Activated CD4-positive, alpha-beta T cell treated with anti-CD3 and anti-CD28 coated beads, Interleukin-2, amount 10 ng/mL, durations not matched to agents 24 days and 14 days (primary cell): ENCODE measurements around the gene PITX3. TPM values are rescaled to one million over a fixed set of nuclear protein-coding genes. Genes with fewer than 3 reads are reported as not detected.
"Not testable (repeated sequence)": the region's sequence is repeated elsewhere in the genome, so short reads cannot be mapped to it uniquely, and the experiment has no call there.

Source experiments
- DNase-seq: peaks from one replicate; pipeline ENCODE4 v3.0.0; 2022
- H3K27ac Mint-ChIP-seq: one replicate; pipeline ENCODE4 v1.8.0; 2022; ENCODE audit warnings: mild to moderate bottlenecking, mixed read lengths
- H3K27me3 Mint-ChIP-seq: one replicate; pipeline ENCODE4 v1.8.0; 2022; ENCODE audit warnings: mixed read lengths
- H3K36me3 Mint-ChIP-seq: one replicate; pipeline ENCODE4 v1.8.0; 2022; ENCODE audit warnings: low read depth, mild to moderate bottlenecking, mixed read lengths
- H3K4me1 Mint-ChIP-seq: one replicate; pipeline ENCODE4 v1.8.0; 2021; ENCODE audit warnings: mixed read lengths
- H3K4me3 Mint-ChIP-seq: one replicate; pipeline ENCODE4 v1.8.0; 2022; ENCODE audit warnings: mild to moderate bottlenecking, moderate library complexity, mixed read lengths
- H3K9me3 Mint-ChIP-seq: one replicate; pipeline ENCODE4 v1.8.0; 2021; ENCODE audit warnings: mixed read lengths
- intact Hi-C: fragments of 100-400 bp; cut with micrococcal nuclease; formaldehyde crosslinking; loops from one replicate; pipeline ENCODE4 v1.15.1; 2023
- total RNA-seq: library from RNA; stranded (reverse); gene quantifications from 2 replicates; pipeline ENCODE4 v1.2.3, GENCODE V29; 2022

Gene PITX3
- total RNA-seq, 1 donor from 2014 or later = 0.86 TPM

DNA sequence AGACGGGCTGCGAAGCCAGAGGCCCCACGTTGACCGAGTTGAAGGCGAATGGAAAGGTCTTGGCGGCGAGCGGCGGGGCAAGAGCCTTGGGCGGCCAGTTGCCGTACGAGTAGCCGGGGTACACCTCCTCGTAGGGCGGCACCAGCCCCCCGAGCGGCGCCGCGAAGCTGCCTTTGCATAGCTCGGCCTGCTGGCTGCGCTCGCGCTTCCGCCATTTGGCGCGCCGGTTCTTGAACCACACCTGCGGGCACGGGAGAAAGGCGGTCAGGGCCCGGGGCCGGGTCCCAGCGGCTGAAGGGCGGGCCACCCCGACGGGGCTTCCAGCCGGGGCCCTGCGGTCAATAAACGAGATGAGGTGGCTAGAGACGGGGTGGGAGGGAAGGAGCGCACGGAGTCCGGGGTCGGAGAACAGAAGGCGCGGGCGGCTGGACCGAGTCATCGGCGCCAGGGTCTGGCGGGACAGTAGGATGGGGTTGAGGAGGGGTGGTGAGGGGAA, 10.4 kb downstream of the PITX3 start:
- intact Hi-C loops = loop anchor here (1.0 to 5.0 kb wide), 5 partner anchors 10 to 248 kb away; partner anchors contain the start of gene PITX3
- Mint-ChIP-seq H3K4me1 (peaks cover 16% of the 10 kb centered on the region), H3K4me3 (peak overlapping the region; percentile 81), H3K27ac (peak overlapping the region; percentile 27), H3K27me3 (peaks cover 64% of the 10 kb centered on the region), H3K36me3 (no peaks in the 10 kb centered on the region), H3K9me3 (no peaks in the 10 kb centered on the region)
- DNase-seq = peak; percentile 87

DNA sequence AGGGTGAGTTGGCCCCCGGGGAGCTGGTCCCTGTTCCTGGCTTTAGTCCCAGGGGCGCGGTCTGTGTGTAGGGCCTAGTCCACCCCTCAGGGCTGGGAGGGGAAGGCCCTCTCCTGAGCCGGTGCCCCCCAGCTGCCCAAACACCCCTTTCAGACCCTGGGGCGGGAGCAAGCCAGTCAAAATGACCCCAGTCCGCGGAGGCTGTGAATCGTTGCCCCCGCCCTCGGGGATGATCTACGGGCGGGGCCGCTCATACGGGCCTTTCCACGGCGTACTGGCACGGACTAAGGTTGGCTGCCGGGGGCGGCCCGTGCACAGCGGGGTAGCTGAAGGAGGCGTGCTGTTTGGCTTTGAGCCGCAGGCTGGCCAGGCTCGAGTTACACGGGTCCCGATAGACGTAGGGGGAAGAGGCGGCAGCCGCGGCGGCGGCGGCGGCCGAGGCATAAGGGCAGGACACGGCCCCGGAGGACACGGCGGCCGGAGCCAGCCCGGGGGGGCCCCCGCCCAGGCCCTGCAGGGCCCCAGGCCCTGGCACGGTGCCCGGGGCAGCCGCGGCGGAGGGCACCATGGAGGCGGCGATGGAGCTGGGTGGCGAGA, 10.9 kb downstream of the PITX3 start:
- H3K4me3 Mint-ChIP-seq = peak overlapping the region; percentile 81
- peak; percentile 77 for DNase-seq
- no peaks in the 10 kb centered on the region for H3K9me3 Mint-ChIP-seq
- H3K27ac Mint-ChIP-seq = no peak overlapping the region
- no peaks in the 10 kb centered on the region for H3K36me3 Mint-ChIP-seq
- intact Hi-C loops = loop anchor here (1.0 to 5.0 kb wide), 3 partner anchors 52 to 249 kb away; no protein-coding TSS in a partner anchor
- peaks cover 59% of the 10 kb centered on the region for H3K27me3 Mint-ChIP-seq
- peaks cover 20% of the 10 kb centered on the region for H3K4me1 Mint-ChIP-seq

DNA sequence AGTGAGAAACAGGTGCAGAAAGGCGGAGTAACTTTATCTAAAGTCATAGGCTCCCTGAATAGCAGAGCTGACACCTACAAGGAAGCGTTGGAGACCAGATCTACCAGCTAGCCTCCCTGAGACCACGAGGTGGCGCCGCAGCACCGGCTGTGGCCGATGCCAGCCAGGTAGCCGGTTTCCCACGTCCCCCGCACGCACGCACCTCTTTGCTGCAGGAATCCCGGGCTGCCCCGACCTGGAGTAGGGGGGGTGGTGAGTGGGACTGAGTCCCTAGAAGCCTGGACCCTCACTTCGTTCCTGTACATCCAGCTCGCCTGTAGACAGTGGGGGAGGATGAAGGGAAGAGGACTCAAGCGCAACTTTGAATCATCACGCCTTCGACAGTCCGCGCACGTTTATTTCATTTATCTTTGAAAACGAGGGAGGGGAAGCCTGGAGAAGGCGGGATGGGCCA, 11.5 kb downstream of the PITX3 start:
- H3K27ac Mint-ChIP-seq = peak overlapping the region; percentile 38
- no peaks in the 10 kb centered on the region for H3K9me3 Mint-ChIP-seq
- H3K4me1 Mint-ChIP-seq = peaks cover 20% of the 10 kb centered on the region
- DNase-seq = peak; percentile 96
- H3K4me3 Mint-ChIP-seq = peak overlapping the region; percentile 81
- H3K27me3 Mint-ChIP-seq = peaks cover 57% of the 10 kb centered on the region
- intact Hi-C loops = loop anchor here (1.0 to 5.0 kb wide), 9 partner anchors 15 to 352 kb away; partner anchors contain the start of gene GBF1
- H3K36me3 Mint-ChIP-seq = no peaks in the 10 kb centered on the region

DNA sequence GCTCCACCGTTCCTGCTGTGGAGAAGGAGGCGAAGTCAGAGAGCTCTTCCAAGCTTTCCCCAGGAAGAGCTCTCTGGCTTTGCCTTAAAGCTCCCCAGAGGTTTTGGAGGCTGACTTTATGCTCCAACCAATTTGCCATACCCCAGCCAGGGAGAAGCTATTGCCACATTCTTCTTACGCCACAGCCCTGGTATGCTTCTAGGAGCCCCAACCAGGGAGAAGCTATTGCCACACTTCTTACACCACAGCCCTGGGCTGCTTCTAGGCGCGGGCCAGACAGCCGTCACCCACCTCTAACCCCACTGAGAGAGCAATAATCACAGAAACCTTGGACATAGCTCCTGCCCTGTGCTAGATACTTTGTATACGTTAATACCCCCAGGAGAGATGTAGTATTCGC, 14.3 kb downstream of the PITX3 start:
- intact Hi-C loops = loop anchor here (5.0 kb wide), 2 partner anchors 40 to 355 kb away; no protein-coding TSS in a partner anchor
- Mint-ChIP-seq H3K27ac (no peak overlapping the region), H3K4me3 (no peak overlapping the region), H3K4me1 (peaks cover 20% of the 10 kb centered on the region), H3K9me3 (no peaks in the 10 kb centered on the region), H3K36me3 (no peaks in the 10 kb centered on the region), H3K27me3 (peaks cover 57% of the 10 kb centered on the region)
- DNase-seq = no peak

DNA sequence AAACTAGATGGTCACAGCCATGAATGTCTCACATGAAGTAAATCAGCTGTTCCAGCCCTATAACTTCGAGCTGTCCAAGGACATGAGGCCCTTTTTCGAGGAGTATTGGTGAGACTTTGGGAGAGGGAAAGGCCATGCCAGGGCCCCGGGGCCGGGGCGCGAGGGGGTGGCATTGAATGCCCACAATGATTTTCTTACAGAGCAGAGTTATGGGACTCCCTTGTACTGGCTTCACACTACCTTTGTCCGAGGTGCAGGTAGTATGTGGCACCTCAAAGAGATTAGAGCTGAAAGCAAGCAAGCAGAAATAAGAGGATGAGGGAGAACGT, 14.8 kb downstream of the PITX3 start:
- intact Hi-C loops = loop anchor here (5.0 kb wide), 2 partner anchors 39 to 356 kb away; no protein-coding TSS in a partner anchor
- DNase-seq = no peak

DNA sequence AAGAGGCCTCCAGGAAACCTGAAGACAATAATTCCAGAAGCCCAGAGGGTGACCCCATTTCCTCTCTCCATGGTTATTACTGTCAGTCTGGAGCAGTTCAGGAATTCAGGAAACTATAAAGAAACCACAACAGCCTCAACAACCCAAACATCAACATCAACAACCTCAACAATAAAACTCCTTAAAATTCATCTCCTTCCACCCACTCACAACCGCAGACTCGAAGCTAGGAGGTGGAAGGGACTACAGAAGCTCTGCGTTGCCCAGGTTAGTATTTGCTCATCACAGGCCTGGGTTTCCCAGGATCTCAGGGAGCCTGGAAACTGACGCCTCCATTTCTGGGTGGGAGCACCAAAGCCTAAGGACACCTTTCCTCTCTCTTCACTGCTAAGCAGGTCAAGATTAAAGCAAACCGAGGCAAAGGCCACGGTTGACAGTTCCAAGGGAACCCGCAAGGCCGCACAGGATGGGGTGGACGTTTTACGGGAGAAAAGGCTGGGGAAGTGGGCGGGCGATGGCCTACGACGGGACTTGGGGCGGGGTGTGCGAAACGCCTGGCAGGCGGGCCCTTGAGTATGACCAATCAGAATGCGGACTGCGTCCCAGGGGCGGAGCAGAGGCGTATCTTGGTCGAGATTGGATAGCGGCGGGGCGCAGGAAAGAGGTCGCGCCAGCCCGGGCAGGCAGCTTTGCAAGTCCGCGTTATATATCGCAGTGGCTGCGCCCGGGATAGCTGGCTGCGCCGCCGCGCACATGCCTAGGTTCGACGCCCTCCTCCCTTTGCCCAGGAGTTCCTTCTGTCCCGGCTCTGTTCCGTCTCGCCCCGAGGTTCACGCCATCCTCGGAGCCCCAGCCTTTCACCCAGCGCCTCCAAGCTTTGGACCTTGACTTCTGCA, 15.4 kb downstream of the PITX3 start, which contains the start of gene ELOVL3:
Gene ELOVL3, plus strand, starts transcription at position 654 of the 896 bp plus-strand sequence. CDS start 250 bp downstream, outside the sequence.
- intact Hi-C loops = loop anchor here (5.0 kb wide), 2 partner anchors 39 to 356 kb away; no protein-coding TSS in a partner anchor
- Mint-ChIP-seq H3K4me1 (peaks cover 17% of the 10 kb centered on the region), H3K9me3 (no peaks in the 10 kb centered on the region), H3K27me3 (peaks cover 57% of the 10 kb centered on the region), H3K4me3 (peak within 1 kb of the TSS; percentile 56), H3K27ac (peak within 1 kb of the TSS; percentile 38), H3K36me3 (no peaks in the 10 kb centered on the region)
- peak; percentile 96 for DNase-seq

More for the DNA sequence above, 14.8 kb downstream of the PITX3 start:
- Mint-ChIP-seq H3K4me3 (peak overlapping the region; percentile 56), H3K9me3 (no peaks in the 10 kb centered on the region), H3K27me3 (peaks cover 55% of the 10 kb centered on the region), H3K27ac (no peak overlapping the region), H3K4me1 (peaks cover 19% of the 10 kb centered on the region), H3K36me3 (no peaks in the 10 kb centered on the region)

DNA sequence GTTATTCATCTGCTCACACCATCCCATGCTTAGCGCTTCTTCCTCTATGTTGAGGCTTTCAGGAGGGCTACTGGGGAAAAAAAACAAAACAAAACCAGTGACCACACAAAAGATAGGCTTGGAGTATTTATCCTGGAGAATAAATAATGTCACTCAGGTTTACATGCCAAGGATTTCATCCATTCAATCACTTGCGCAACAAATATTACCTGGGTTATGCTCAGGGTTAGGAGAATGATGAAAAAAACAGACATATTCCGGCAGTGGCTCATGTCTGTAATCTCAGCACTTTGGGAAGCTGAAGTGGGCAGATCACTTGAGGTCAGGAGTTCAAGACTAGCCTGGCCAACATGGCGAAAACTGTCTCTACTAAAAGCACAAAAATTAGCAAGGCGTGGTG, 18.5 kb downstream of the PITX3 start:
- intact Hi-C loops = no loop called here
- Mint-ChIP-seq H3K27me3 (peaks cover 39% of the 10 kb centered on the region), H3K4me1 (peaks cover 14% of the 10 kb centered on the region), H3K9me3 (no peaks in the 10 kb centered on the region), H3K4me3 (no peak overlapping the region), H3K36me3 (no peaks in the 10 kb centered on the region), H3K27ac (no peak overlapping the region)
- no peak for DNase-seq

DNA sequence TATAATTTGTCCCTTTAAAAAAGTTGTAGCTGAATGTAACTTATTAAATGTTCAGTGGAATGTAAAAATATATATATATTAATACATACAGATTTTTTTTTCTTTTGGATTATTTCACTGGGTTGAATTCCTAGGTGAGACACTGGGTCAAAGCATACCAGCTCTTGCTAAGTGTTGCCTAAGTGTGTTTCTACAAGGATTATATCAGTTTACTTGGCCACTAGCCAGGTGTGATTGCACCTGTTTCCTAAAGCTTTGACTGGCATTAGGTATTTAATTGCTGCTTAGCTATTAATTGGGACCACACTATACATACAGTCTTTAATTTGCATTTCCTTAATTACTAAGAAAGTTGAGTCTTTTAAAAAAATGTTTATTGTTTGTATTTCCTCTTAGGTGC, 20.7 kb downstream of the PITX3 start:
- Mint-ChIP-seq H3K27ac (no peak overlapping the region), H3K27me3 (peaks cover 35% of the 10 kb centered on the region), H3K9me3 (no peaks in the 10 kb centered on the region), H3K4me1 (peaks cover 2% of the 10 kb centered on the region), H3K36me3 (no peaks in the 10 kb centered on the region), H3K4me3 (no peak overlapping the region)
- DNase-seq = no peak
- intact Hi-C loops = no loop called here

DNA sequence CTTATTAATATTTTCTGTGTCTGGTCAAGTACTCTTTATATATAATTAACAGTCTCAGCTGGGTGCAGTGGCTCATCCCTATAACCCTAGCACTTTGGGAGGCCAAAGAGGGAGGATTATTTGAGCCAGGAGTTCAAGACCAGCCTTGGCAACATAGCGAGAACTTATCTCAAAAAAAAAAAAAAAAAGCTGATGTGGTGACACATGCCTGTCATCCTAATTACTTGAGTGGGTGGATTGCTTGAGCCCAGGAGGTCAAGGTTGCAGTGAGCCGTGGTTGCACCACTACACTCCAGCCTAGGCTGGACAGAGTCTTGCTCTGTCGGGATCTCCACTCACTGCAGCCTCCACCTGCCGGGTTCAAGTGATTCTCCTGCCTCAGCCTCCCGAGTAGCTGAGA, 21.9 kb downstream of the PITX3 start:
- Mint-ChIP-seq H3K9me3 (no peaks in the 10 kb centered on the region), H3K27me3 (peaks cover 36% of the 10 kb centered on the region), H3K36me3 (no peaks in the 10 kb centered on the region), H3K27ac (no peak overlapping the region), H3K4me1 (no peaks in the 10 kb centered on the region), H3K4me3 (no peak overlapping the region)
- intact Hi-C loops = no loop called here
- no peak for DNase-seq

DNA sequence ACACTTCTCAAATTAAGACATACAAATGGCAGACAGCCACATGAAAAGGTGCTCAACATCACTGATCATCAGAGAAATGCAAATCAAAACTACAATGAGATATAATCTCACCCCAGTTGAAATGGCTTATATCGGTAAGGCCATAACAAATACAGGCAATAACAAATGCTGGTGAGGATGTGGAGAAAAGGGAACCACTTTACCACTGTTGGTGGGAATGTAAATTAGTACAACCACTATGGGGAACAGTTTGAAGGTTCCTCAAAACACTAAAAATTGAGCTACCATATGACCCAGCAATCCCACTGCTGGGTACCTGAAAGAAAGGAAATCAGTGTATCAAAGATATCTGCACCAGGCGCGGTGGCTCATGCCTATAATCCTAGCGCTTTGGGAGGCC, 27.7 kb downstream of the PITX3 start:
- H3K36me3 Mint-ChIP-seq, intact Hi-C loops, H3K4me1 Mint-ChIP-seq, DNase-seq, H3K4me3 Mint-ChIP-seq, H3K9me3 Mint-ChIP-seq, H3K27ac Mint-ChIP-seq: not testable (repeated sequence)
- H3K27me3 Mint-ChIP-seq = peaks cover 22% of the 10 kb centered on the region

DNA sequence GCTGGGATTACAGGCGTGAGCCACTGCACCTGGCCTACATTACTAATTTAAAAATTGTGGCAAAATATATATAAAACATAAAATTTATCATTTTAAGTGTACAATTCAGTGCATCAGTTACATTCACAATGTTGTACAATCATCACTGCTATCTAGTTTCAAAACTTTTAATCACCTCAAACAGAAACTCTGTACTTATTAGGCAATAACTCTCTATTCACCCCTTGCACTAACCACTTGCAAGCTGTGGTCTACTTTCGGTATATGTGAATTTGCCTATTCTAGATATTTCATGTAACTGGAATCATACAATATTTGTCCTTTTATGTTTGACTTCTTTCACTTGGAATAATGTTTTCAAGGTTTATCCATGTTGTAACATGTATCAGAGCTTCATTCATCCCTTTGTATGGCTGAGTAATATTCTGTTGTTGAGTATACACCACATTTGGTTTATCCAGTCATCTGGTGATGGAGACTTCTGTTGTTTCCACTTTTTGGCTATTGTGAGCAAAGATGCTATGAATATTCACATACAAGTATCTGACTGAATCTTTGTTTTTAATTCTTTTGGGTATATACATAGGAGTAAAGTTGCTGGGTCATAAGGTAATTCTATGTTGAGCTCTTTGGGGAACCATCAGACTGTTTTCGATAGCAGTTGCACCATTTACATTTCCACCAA, 29.6 kb downstream of the PITX3 start:
- no peaks in the 10 kb centered on the region for H3K9me3 Mint-ChIP-seq
- no peak overlapping the region for H3K4me3 Mint-ChIP-seq
- no peak for DNase-seq
- intact Hi-C loops = no loop called here
- peaks cover 15% of the 10 kb centered on the region for H3K27me3 Mint-ChIP-seq
- no peaks in the 10 kb centered on the region for H3K4me1 Mint-ChIP-seq
- H3K27ac Mint-ChIP-seq = no peak overlapping the region
- no peaks in the 10 kb centered on the region for H3K36me3 Mint-ChIP-seq

DNA sequence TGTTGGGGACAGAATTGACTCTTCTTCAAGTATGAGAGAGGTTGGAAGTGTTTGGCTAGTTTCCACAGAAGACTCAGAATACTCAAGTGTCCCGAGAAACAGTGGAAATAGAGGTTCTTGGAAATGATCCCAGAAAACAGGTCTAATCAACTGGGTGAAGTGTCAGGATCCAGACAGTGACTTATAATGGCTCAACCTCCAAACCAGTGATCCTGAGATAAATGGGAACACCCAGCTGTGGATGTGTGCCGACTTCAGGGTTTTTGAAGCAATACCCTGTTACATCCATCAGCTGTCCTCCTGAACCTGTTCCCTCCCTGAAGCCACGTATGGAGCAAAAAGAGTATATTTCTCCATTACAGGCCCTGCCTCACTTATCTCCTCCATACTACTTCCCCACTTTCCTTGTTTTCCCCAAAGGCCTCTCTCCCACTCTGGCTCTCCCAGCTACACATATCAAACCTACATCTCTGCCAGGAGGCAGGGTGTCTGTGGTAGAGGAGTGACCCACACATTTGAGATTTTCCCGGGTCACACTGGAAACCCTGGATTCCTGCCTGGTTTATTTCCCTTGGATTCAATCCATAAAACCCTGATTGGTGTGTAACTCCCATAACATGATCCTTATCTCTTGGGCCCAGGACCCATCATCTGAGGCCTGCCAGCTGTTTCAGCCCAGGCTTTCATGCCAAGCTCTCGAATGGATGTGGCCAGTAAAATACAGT, 32.8 kb downstream of the PITX3 start:
- peaks cover 7% of the 10 kb centered on the region for H3K9me3 Mint-ChIP-seq
- no peak for DNase-seq
- intact Hi-C loops = no loop called here
- H3K4me3 Mint-ChIP-seq = no peak overlapping the region
- no peaks in the 10 kb centered on the region for H3K36me3 Mint-ChIP-seq
- H3K27ac Mint-ChIP-seq = no peak overlapping the region
- peaks cover 6% of the 10 kb centered on the region for H3K27me3 Mint-ChIP-seq
- no peaks in the 10 kb centered on the region for H3K4me1 Mint-ChIP-seq

DNA sequence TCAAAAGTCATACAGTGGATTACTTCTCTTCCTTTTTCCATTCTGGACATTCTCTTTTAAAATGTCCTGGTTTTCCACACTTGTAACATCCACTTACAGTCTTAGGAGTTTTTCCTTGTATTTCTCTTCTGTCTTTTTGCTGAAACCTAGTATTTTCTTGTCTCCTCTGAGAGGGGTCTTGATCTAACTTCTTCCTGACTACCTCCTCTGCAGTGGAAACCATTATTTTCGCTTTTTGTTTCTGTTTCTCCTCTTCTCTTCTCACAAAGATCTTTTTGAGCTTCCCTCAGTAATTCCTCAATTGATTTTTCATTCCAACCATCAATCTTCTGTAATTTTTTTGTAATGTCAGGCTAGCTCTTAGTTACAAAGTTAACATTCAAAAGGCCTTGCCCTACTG, 38.9 kb downstream of the PITX3 start:
- no peaks in the 10 kb centered on the region for H3K36me3 Mint-ChIP-seq
- peaks cover 12% of the 10 kb centered on the region for H3K9me3 Mint-ChIP-seq
- peak overlapping the region; percentile 69 for H3K27ac Mint-ChIP-seq
- H3K27me3 Mint-ChIP-seq = no peaks in the 10 kb centered on the region
- DNase-seq = no peak
- no peak overlapping the region for H3K4me3 Mint-ChIP-seq
- peaks cover 7% of the 10 kb centered on the region for H3K4me1 Mint-ChIP-seq
- intact Hi-C loops = no loop called here
